GM13976 (cell line): Measurements from ENCODE around the gene NHSL1.

Source experiments
- DNase-seq: peaks from one replicate; pipeline ENCODE4 v3.0.0; 2012; ENCODE audit warnings: low spot score
- in situ Hi-C: fragments of 300-500 bp; cut with MboI; formaldehyde crosslinking; loops from one replicate; pipeline ENCODE4 v1.12.0; 2022; ENCODE audit warnings: low sequenced_read_pairs, mixed read lengths, inconsistent platforms; ENCODE audit not compliant: unreplicated experiment
- TF ChIP-seq, protein P1 (sequence below): IDR thresholded peaks from 2 replicates; pipeline ENCODE4 v1.5.1; 2012; ENCODE audit warnings: borderline replicate concordance, mild to moderate bottlenecking; ENCODE audit not compliant: insufficient read depth; ENCODE audit errors: extremely low read depth, missing control alignments, control extremely low read depth

The NHSL1 gene

DNA sequence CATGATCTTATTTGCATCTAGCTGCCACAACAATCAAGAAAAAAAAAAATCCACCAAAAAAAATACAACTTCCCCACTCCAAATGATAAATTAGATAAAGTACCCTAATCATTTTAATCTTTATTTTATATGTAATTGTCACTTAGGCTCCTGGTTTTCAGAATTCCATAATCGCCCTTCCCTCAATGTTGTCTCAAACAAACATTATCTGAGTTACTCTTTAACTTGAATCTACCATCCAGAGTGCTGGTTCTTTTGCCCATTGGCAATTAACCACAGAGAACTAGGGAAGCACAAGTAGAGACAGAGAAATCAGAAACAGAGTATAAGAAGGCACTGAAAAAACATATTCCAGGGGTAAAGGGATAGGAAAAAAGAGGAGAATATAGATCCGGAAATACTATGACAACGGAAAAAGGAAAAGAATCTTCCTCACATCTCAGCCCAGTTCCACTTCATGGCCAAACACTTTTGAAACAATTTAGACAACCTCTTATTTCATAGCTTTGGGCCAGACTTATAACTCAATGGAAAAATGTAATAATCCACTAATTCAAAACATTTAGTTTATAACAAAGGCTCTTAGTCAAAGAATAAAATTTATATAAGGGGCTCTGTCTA, 861 bp upstream of the NHSL1 start:
- TF ChIP-seq, protein P1, sequence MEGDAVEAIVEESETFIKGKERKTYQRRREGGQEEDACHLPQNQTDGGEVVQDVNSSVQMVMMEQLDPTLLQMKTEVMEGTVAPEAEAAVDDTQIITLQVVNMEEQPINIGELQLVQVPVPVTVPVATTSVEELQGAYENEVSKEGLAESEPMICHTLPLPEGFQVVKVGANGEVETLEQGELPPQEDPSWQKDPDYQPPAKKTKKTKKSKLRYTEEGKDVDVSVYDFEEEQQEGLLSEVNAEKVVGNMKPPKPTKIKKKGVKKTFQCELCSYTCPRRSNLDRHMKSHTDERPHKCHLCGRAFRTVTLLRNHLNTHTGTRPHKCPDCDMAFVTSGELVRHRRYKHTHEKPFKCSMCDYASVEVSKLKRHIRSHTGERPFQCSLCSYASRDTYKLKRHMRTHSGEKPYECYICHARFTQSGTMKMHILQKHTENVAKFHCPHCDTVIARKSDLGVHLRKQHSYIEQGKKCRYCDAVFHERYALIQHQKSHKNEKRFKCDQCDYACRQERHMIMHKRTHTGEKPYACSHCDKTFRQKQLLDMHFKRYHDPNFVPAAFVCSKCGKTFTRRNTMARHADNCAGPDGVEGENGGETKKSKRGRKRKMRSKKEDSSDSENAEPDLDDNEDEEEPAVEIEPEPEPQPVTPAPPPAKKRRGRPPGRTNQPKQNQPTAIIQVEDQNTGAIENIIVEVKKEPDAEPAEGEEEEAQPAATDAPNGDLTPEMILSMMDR: no peak
- no peak for DNase-seq
- in situ Hi-C loops: no loop called here

DNA sequence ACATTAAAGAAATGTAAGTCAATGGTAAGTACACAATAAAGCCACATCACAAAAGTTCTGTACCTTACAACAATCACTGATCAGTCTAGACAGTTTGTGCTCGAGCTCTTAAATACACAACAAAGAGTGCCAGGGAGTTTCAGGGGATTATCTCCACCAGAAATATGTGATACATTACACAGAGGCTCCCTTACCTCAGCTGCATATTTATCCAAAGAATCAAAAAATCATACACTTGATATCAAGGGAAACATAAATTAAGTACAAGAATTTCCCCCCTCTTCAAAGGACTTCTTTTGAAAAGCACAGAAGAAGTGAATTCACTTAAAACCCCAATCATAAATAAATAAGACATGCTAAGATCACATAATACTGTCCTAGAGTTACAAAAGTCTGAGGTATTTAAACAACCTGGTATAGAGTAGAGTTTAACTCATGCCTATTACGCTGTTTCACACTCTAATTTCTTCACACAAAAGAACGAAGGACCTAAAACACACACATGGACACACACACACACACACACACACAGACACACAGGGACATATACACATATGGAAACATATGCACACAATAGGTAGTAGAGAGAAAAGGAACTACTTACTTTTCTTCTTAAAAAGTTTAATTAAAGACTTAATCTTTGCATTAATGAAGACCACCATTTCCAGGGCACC, 528 bp downstream of the NHSL1 start:
- in situ Hi-C loops: no loop called here
- TF ChIP-seq, protein P1: no peak
- no peak for DNase-seq

DNA sequence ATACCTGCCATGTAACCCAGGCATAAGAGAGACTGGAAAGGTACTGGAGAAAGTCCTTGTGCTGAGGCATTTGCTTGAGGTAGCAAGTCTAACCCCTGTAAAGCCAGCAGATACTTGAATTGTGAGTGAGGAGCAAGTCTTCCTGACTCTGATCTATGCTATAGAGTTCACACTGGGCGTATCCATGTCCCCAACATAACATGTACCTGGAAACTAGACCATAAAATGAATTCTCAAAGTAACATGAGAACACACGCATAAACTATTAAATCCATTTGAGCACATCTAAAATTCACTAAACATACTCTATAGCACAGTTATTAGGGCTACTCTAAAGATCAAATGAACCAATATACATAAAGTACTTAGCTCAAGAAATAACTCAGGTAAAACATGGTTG, 2.0 kb downstream of the NHSL1 start:
- TF ChIP-seq, protein P1: no peak
- in situ Hi-C loops: no loop called here
- DNase-seq: no peak

DNA sequence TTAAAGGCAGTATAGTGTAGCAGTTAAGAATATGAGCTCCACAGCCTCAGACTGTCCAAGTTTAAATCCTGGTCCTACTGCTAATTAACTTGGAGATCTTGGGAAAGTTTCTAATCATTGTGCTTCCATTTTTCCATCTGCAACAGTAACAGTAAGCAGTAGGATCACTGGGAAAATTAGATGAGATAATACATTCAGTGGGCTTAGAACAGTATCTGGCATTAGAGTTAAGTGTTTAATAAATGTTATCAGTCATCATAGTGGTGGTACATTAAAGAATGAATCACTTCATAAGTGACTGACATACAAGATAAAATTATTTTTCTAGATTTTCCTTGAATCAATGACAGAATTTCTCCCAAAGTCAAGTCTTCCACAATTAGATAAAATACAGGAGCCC, 5.0 kb downstream of the NHSL1 start:
- TF ChIP-seq, protein P1: no peak
- in situ Hi-C loops: no loop called here
- DNase-seq: no peak

DNA sequence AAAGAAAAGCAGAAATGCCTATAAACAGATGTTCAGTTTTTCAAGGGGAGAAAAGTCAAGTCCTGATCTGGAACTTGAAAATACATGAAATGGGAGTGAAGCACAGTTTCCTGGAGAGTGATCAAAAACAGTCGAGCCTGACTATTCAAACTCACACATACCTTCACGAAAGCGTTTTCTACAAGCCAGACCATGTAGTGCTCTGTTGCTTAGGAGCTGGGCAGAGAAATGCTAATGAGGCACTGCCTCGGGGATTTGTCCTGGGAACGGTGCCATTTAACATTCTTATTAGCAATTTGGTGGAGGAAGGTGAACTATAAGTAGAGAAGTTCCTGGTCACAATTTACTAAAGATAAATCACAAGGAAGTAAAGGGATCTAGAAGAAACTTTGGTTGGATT, 5.9 kb downstream of the NHSL1 start:
- in situ Hi-C loops: no loop called here
- no peak for DNase-seq
- TF ChIP-seq, protein P1: no peak

DNA sequence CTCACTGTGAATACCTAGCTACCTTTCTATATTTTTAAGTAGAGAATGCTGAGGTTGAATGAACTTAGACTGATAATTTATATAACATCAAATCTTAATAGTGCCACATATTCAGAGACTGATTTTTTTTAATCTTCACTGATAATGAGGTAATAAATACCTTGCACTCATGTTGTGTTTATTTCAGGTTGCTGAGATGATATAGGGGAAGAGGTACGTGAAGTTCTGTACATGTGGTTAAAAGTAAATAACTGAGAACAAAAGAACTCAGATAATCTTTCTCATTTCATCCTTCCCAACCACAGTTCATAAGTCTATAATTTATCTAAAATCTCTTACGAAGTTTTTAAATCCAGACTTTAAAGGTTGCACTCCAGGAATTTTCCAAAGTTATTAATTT, 6.4 kb downstream of the NHSL1 start:
- DNase-seq: no peak
- TF ChIP-seq, protein P1: no peak
- in situ Hi-C loops: no loop called here
